Astrocyte (in vitro differentiated cells and primary cell): ENCODE data around the gene ATRAID. TPM values are rescaled to one million over a fixed set of nuclear protein-coding genes. Genes with fewer than 3 reads are reported as not detected.

ENCODE experiments used
- DNase-seq: peaks from one replicate; pipeline ENCODE4 v3.0.0-alpha.2; 2010; ENCODE audit warnings: low read depth
- FAIRE-seq: peaks from 2 replicates; lab custom pipeline; 2011; peaks lifted over from hg19 to GRCh38; lab: Jason Lieb, UNC
- H2AFZ ChIP-seq: 2 replicates; pipeline ENCODE4 v1.6.0; 2012; ENCODE audit warnings: low read depth, low read length, inconsistent platforms
- H3K27ac ChIP-seq: 2 replicates; pipeline ENCODE4 v1.5.1; 2011; ENCODE audit warnings: low read depth, low read length, inconsistent platforms
- H3K27me3 ChIP-seq: 2 replicates; pipeline ENCODE4 v1.6.0; 2011; ENCODE audit warnings: low read length, inconsistent platforms; ENCODE audit not compliant: insufficient read depth
- H3K36me3 ChIP-seq: 2 replicates; pipeline ENCODE4 v1.5.1; 2011; ENCODE audit warnings: low read length, inconsistent platforms; ENCODE audit not compliant: insufficient read depth
- H3K4me1 ChIP-seq: 2 replicates; pipeline ENCODE4 v1.5.1; 2011; ENCODE audit warnings: low read length, inconsistent platforms; ENCODE audit not compliant: insufficient read depth
- H3K4me2 ChIP-seq: 2 replicates; pipeline ENCODE4 v1.6.0; 2012; ENCODE audit warnings: low read length, inconsistent platforms
- H3K4me3 ChIP-seq: 2 replicates; pipeline ENCODE4 v1.5.1; 2011; ENCODE audit warnings: low read depth, mild to moderate bottlenecking, low read length, inconsistent platforms; ENCODE audit not compliant: insufficient read depth
- H3K79me2 ChIP-seq: 2 replicates; pipeline ENCODE4 v1.6.0; 2012; ENCODE audit warnings: mild to moderate bottlenecking, low read length, inconsistent platforms; ENCODE audit not compliant: insufficient read depth
- H3K9ac ChIP-seq: 2 replicates; pipeline ENCODE4 v1.6.0; 2012; ENCODE audit warnings: mild to moderate bottlenecking, low read length, inconsistent platforms
- H3K9me3 ChIP-seq: 2 replicates; pipeline ENCODE4 v1.5.1; 2012; ENCODE audit warnings: low read depth, mild to moderate bottlenecking, low read length, inconsistent platforms; ENCODE audit not compliant: insufficient read depth
- H4K20me1 ChIP-seq: 2 replicates; pipeline ENCODE4 v1.6.0; 2012; ENCODE audit warnings: low read length, inconsistent platforms; ENCODE audit not compliant: insufficient read depth
- H3K27ac Mint-ChIP-seq: one replicate; pipeline ENCODE4 v1.8.0; 2021; ENCODE audit warnings: mild to moderate bottlenecking, mixed read lengths; ENCODE audit not compliant: unreplicated experiment
- H3K27me3 Mint-ChIP-seq: one replicate; pipeline ENCODE4 v1.8.0; 2021; ENCODE audit warnings: low read depth, mixed read lengths; ENCODE audit not compliant: unreplicated experiment
- H3K36me3 Mint-ChIP-seq: one replicate; pipeline ENCODE4 v1.8.0; 2021; ENCODE audit warnings: low read depth, mixed read lengths; ENCODE audit not compliant: unreplicated experiment
- H3K4me1 Mint-ChIP-seq: one replicate; pipeline ENCODE4 v1.8.0; 2021; ENCODE audit warnings: low read depth, mixed read lengths; ENCODE audit not compliant: unreplicated experiment
- H3K4me3 Mint-ChIP-seq: one replicate; pipeline ENCODE4 v1.8.0; 2021; ENCODE audit warnings: mild to moderate bottlenecking, moderate library complexity, mixed read lengths; ENCODE audit not compliant: unreplicated experiment
- H3K9me3 Mint-ChIP-seq: one replicate; pipeline ENCODE4 v1.8.0; 2021; ENCODE audit warnings: mild to moderate bottlenecking, mixed read lengths; ENCODE audit not compliant: unreplicated experiment
- CTCF ChIP-seq: IDR thresholded peaks from 2 replicates; pipeline ENCODE4 v1.5.1; 2011; ENCODE audit warnings: low read depth, mild to moderate bottlenecking, inconsistent platforms, low read length, moderate library complexity; ENCODE audit not compliant: insufficient read depth
- EZH2 ChIP-seq: IDR thresholded peaks from 2 replicates; pipeline ENCODE4 v1.6.1; 2012; ENCODE audit warnings: mild to moderate bottlenecking, low read length, inconsistent platforms; ENCODE audit not compliant: insufficient read depth
- total RNA-seq: library from RNA; stranded (reverse); gene quantifications from 2 replicates; pipeline ENCODE4 v1.2.1, GENCODE V29; 2021

The ATRAID gene
- total RNA-seq, 1 donor from 2014 or later = 62.9 TPM

DNA sequence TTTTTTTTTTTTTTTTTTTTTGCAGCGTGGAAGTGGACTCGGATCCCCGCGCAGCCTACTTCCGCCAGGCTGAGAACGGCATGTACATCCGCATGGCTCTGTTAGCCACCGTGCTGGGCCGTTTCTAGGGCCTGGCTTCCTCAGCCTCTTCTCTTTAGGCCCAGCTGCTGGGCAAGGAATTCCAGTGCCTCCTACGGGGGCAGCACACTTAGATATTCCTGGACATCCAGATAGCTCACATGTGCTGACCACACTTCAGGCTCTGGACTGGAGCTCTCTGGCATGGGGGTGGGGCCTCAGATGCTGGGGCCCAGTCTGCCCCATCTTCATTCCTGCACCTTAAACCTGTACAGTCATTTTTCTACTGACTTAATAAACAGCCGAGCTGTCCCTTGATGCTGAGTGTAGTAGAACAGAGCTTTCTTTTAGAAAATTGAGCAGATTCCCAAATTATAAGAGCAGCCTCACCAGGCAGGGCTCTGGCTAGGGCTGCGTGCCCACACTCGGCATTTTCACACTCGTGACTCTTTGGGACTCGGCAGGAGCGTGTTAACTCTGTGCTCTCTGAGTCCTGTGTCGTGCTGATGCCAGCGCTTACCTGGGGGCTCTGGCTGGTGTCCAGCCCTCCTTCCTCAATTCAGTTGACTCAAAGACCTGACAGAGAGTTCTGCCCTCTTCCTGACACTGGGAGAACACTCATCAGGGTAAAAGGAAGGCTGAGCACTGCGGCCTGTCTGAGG lies 31.7 kb downstream of the ATRAID start:
- Histone ChIP-seq H3K79me2 (no peaks in the 10 kb centered on the region), H3K9ac (no peak overlapping the region), H3K4me2 (no peak overlapping the region), H3K4me3 (no peak overlapping the region), H3K27ac (no peak overlapping the region), H4K20me1 (peaks cover 10% of the 10 kb centered on the region), H3K36me3 (peaks cover 36% of the 10 kb centered on the region), H3K4me1 (no peaks in the 10 kb centered on the region), H2AFZ (no peak overlapping the region), H3K9me3 (no peaks in the 10 kb centered on the region), H3K27me3 (no peaks in the 10 kb centered on the region)
- no peak for TF ChIP-seq CTCF
- no peak for TF ChIP-seq EZH2
- FAIRE-seq = no peak
- Mint-ChIP-seq H3K36me3 (peaks cover 27% of the 10 kb centered on the region), H3K9me3 (no peaks in the 10 kb centered on the region), H3K27ac (no peak overlapping the region), H3K4me3 (no peak overlapping the region), H3K4me1 (no peaks in the 10 kb centered on the region), H3K27me3 (peaks cover 9% of the 10 kb centered on the region)
- DNase-seq = no peak

DNA sequence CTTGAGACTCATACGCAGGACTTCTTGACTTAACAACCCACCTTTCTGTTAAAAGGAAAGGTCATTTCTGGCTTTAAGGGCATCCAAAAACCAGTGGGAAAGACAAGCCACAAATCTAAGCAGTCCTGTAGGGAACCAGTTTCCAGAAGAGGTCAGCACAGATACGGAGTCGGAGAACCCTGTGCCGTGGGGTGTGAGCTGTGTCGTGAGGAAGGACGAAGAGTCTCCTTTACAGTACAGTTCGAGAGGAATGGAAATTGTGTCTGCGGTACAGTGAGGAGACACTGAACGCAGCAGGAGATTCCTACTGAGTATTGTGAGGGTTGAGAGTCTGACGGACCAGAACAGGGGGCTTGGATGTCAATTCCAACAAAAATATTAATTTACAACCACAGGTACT lies 33.3 kb downstream of the ATRAID start:
- no peak for DNase-seq
- no peaks in the 10 kb centered on the region for H3K9me3 Mint-ChIP-seq
- peaks cover 24% of the 10 kb centered on the region for H3K36me3 Mint-ChIP-seq
- H3K4me3 Mint-ChIP-seq = no peak overlapping the region
- Histone ChIP-seq H3K36me3 (peaks cover 30% of the 10 kb centered on the region), H3K4me1 (peaks cover 4% of the 10 kb centered on the region), H3K9me3 (no peaks in the 10 kb centered on the region), H3K27me3 (no peaks in the 10 kb centered on the region), H3K79me2 (no peaks in the 10 kb centered on the region), H3K9ac (no peak overlapping the region), H2AFZ (no peak overlapping the region), H3K4me2 (no peak overlapping the region), H3K4me3 (no peak overlapping the region), H4K20me1 (peaks cover 10% of the 10 kb centered on the region), H3K27ac (no peak overlapping the region)
- peaks cover 13% of the 10 kb centered on the region for H3K27me3 Mint-ChIP-seq
- FAIRE-seq = no peak
- TF ChIP-seq CTCF (no peak), EZH2 (no peak)
- no peaks in the 10 kb centered on the region for H3K4me1 Mint-ChIP-seq
- no peak overlapping the region for H3K27ac Mint-ChIP-seq

- no peaks in the 10 kb centered on the region for H3K27me3 ChIP-seq
- no peak overlapping the region for H3K9ac ChIP-seq
- H3K27ac ChIP-seq = no peak overlapping the region
- H3K9me3 Mint-ChIP-seq = no peaks in the 10 kb centered on the region
- H3K4me3 ChIP-seq = no peak overlapping the region
- H3K36me3 Mint-ChIP-seq = peaks cover 21% of the 10 kb centered on the region
- no peaks in the 10 kb centered on the region for H3K79me2 ChIP-seq
- H3K4me3 Mint-ChIP-seq = no peak overlapping the region
- DNase-seq = no peak
- TF ChIP-seq EZH2 (no peak), CTCF (no peak)
- H3K36me3 ChIP-seq = peaks cover 26% of the 10 kb centered on the region
- FAIRE-seq = no peak
- no peaks in the 10 kb centered on the region for H3K9me3 ChIP-seq
- peaks cover 10% of the 10 kb centered on the region for H4K20me1 ChIP-seq
- H3K27ac Mint-ChIP-seq = no peak overlapping the region
- H2AFZ ChIP-seq = no peak overlapping the region
- no peak overlapping the region for H3K4me2 ChIP-seq
- H3K4me1 Mint-ChIP-seq = no peaks in the 10 kb centered on the region
- peaks cover 4% of the 10 kb centered on the region for H3K4me1 ChIP-seq
- peaks cover 13% of the 10 kb centered on the region for H3K27me3 Mint-ChIP-seq
These were observed 33.8 kb downstream of the ATRAID start for GRCh38 chr2:27245626-27246025.
